GM23248 (cell line): ENCODE measurements around the gene CLNS1A. TPM values are rescaled to one million over a fixed set of nuclear protein-coding genes. Genes with fewer than 3 reads are reported as not detected.

Experiments used
- DNase-seq: peaks from one replicate; pipeline ENCODE4 v3.0.0-alpha.2; 2015
- H2AFZ ChIP-seq: fragments of 200-600 bp; sonication (generic); 2 replicates; pipeline ENCODE4 v1.6.1; 2016; ENCODE audit warnings: antibody characterized with exemption
- H3F3A ChIP-seq: fragments of 200-600 bp; sonication (generic); 2 replicates; pipeline ENCODE4 v1.6.1; 2016; ENCODE audit warnings: mild to moderate bottlenecking, antibody characterized with exemption, mixed run types; ENCODE audit not compliant: insufficient read depth
- H3K27ac ChIP-seq: fragments of 200-600 bp; sonication (generic); 2 replicates; pipeline ENCODE4 v1.5.1; 2016; ENCODE audit warnings: mild to moderate bottlenecking
- H3K27me3 ChIP-seq: fragments of 200-600 bp; sonication (generic); replicated peaks from 2 replicates; pipeline ENCODE4 v1.6.1; 2016; ENCODE audit warnings: mild to moderate bottlenecking; ENCODE audit not compliant: insufficient read depth
- H3K36me3 ChIP-seq: fragments of 200-600 bp; sonication (generic); 2 replicates; pipeline ENCODE4 v1.6.1; 2016; ENCODE audit warnings: low read depth, mild to moderate bottlenecking
- H3K4me1 ChIP-seq: fragments of 200-600 bp; sonication (generic); 2 replicates; pipeline ENCODE4 v1.6.1; 2016; ENCODE audit warnings: mild to moderate bottlenecking; ENCODE audit not compliant: insufficient read depth
- H3K4me2 ChIP-seq: fragments of 200-600 bp; sonication (generic); one replicate; pipeline ENCODE4 v1.6.1; 2016; ENCODE audit warnings: mild to moderate bottlenecking; ENCODE audit not compliant: unreplicated experiment
- H3K4me3 ChIP-seq: fragments of 200-600 bp; sonication (generic); 2 replicates; pipeline ENCODE4 v1.5.1; 2016; ENCODE audit warnings: mild to moderate bottlenecking
- H3K79me2 ChIP-seq: fragments of 200-600 bp; sonication (generic); 2 replicates; pipeline ENCODE4 v1.6.1; 2016; ENCODE audit warnings: mild to moderate bottlenecking; ENCODE audit not compliant: insufficient read depth
- H3K9ac ChIP-seq: fragments of 200-600 bp; sonication (generic); 2 replicates; pipeline ENCODE4 v1.6.1; 2016; ENCODE audit warnings: mild to moderate bottlenecking
- H3K9me2 ChIP-seq: fragments of 200-600 bp; sonication (generic); 2 replicates; pipeline ENCODE4 v1.6.1; 2016; ENCODE audit warnings: mixed run types, mild to moderate bottlenecking, moderate library complexity; ENCODE audit not compliant: insufficient read depth
- H3K9me3 ChIP-seq: fragments of 200-600 bp; sonication (generic); one replicate; pipeline ENCODE4 v1.6.1; 2017; ENCODE audit warnings: low read depth
- H4K20me1 ChIP-seq: fragments of 200-600 bp; sonication (generic); 2 replicates; pipeline ENCODE4 v1.6.0; 2016; ENCODE audit not compliant: insufficient read depth
- EZH2 ChIP-seq: fragments of 200-600 bp; sonication (generic); IDR thresholded peaks from 2 replicates; pipeline ENCODE4 v1.6.1; 2018; ENCODE audit warnings: antibody characterized with exemption, mild to moderate bottlenecking; ENCODE audit not compliant: insufficient read depth, poor library complexity, severe bottlenecking
- EZH2phosphoT487 ChIP-seq: fragments of 200-600 bp; sonication (generic); IDR thresholded peaks from 2 replicates; pipeline ENCODE4 v1.6.1; 2018; ENCODE audit warnings: antibody characterized with exemption, moderate library complexity, mild to moderate bottlenecking, low read depth; ENCODE audit not compliant: insufficient read depth
- WGBS, 2 experiments: methylation state at CpG; one replicate each; pipeline ENCODE4 v1.1.6; 2015 to 2017; ENCODE audit warnings: low lambda C conversion rate in 2 of 2, low coverage in 1 of 2; ENCODE audit errors: missing lambda C conversion rate in 2 of 2; 5-methylcytosine and 5-hydroxymethylcytosine counted together
- in situ Hi-C: fragments of 300-500 bp; cut with MboI; formaldehyde crosslinking; loops from 2 replicates; pipeline ENCODE4 v1.15.0; 2020
- polyA plus RNA-seq: library from polyadenylated mRNA; unstranded; fragments of >200 nt; fragmentation: Nextera tagmentation; extraction: Ambion mirVana; gene quantifications from 2 replicates; pipeline ENCODE4 v1.2.1, GENCODE V29; 2016
- total RNA-seq: library from RNA; depleted of rRNA; stranded (reverse); fragments of >200 nt; shearing (Covaris generic); gene quantifications from 2 replicates; pipeline ENCODE4 v1.2.3, GENCODE V29; 2014

Gene CLNS1A
- total and polyA plus RNA-seq, 2 experiments from 2014 or later: 97.3 to 123 TPM

DNA sequence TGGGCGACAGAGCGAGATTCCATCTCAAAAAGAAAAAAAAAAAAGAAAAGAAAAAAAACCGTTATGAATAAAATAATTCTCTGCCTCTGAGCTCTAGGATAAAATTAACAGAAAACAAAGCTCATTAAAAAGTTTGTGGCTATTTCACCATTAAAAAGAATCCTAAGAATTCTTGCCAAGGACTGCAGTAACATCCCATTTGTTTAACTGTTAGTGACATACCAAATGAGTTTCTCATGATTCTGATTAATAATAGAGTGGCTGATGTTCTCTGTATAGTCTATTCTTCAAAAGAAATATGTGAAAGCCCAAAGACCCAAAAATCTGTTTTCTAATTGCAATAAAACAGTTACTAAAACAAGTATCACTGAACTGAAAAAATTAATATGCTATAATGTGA, 19.7 kb downstream of the CLNS1A start:
- H3K27me3 ChIP-seq: no peaks in the 10 kb centered on the region
- TF ChIP-seq EZH2 (no peak), EZH2phosphoT487 (no peak)
- peaks cover 15% of the 10 kb centered on the region; the same call in 1 of the 2 replicates for H3F3A ChIP-seq
- in situ Hi-C loops: loop anchor here (10.0 kb wide), 1 partner anchor 423 kb away; no protein-coding TSS in a partner anchor
- no peaks in the 10 kb centered on the region for H4K20me1 ChIP-seq
- H3K4me2 ChIP-seq: peak overlapping the region; percentile 5
- H3K4me1 ChIP-seq: peaks cover 13% of the 10 kb centered on the region
- H3K9ac ChIP-seq: no peak overlapping the region
- no peaks in the 10 kb centered on the region for H3K9me2 ChIP-seq
- H3K9me3 ChIP-seq: no peaks in the 10 kb centered on the region
- no peak overlapping the region for H3K4me3 ChIP-seq
- DNase-seq: peak; percentile 49
- no peak overlapping the region for H2AFZ ChIP-seq
- 65% methylated on average over 3 of the region's 3 CpGs for WGBS, 2 experiments
- H3K27ac ChIP-seq: no peak overlapping the region
- no peaks in the 10 kb centered on the region for H3K79me2 ChIP-seq
- H3K36me3 ChIP-seq: peaks cover 35% of the 10 kb centered on the region

- H3K36me3 ChIP-seq: peaks cover 21% of the 10 kb centered on the region
- H3K4me1 ChIP-seq: no peaks in the 10 kb centered on the region
- no peaks in the 10 kb centered on the region for H3K9me3 ChIP-seq
- no peaks in the 10 kb centered on the region for H3F3A ChIP-seq
- no peak for TF ChIP-seq EZH2
- TF ChIP-seq EZH2phosphoT487: no peak
- DNase-seq: no peak
- no peak overlapping the region for H3K27ac ChIP-seq
- H3K4me3 ChIP-seq: no peak overlapping the region
- H3K79me2 ChIP-seq: no peaks in the 10 kb centered on the region
- H3K9ac ChIP-seq: no peak overlapping the region
- no peak overlapping the region for H3K4me2 ChIP-seq
- no peaks in the 10 kb centered on the region for H3K27me3 ChIP-seq
- H4K20me1 ChIP-seq: no peaks in the 10 kb centered on the region
- in situ Hi-C loops: loop anchor here (10.0 kb wide), 1 partner anchor 417 kb away; no protein-coding TSS in a partner anchor
- H2AFZ ChIP-seq: no peak overlapping the region
- no peaks in the 10 kb centered on the region for H3K9me2 ChIP-seq
Observed at GRCh38 chr11:77611921-77612320, 25.7 kb downstream of the CLNS1A start.

DNA sequence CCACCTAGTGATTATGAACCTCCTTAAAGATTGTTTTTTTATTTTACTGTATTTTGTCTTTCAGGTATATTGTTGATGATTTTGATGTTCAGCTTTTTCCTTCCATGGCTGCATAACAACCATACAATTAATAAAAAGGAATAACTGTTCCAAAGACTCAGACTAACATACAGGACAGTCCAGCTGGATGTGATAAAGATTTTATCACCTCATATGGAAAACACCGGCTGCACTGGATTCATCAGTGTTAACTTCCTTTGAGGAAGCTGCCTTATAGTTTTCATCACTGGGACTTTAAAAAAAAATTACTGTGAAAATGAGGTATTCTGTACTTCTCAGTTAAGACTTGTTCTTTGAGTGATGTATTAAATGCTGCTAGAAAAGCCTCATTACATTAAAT, 28.4 kb downstream of the CLNS1A start:
- Histone ChIP-seq H3K4me2 (no peak overlapping the region), H3K9me2 (no peaks in the 10 kb centered on the region), H3K4me1 (no peaks in the 10 kb centered on the region), H4K20me1 (no peaks in the 10 kb centered on the region), H3K36me3 (0 out of 2 replicates have a peak, but pooled peaks cover 6% of the 10 kb centered on the region), H3K27me3 (no peaks in the 10 kb centered on the region), H3K27ac (no peak overlapping the region), H3K9me3 (no peaks in the 10 kb centered on the region), H3K79me2 (no peaks in the 10 kb centered on the region), H3K4me3 (no peak overlapping the region), H2AFZ (no peak overlapping the region), H3K9ac (no peak overlapping the region), H3F3A (peaks cover 9% of the 10 kb centered on the region)
- in situ Hi-C loops: no loop called here
- TF ChIP-seq EZH2 (no peak), EZH2phosphoT487 (no peak)
- DNase-seq: no peak
- 50 to 59% methylated on average over 1 of the region's 1 CpG for WGBS, 2 experiments

DNA sequence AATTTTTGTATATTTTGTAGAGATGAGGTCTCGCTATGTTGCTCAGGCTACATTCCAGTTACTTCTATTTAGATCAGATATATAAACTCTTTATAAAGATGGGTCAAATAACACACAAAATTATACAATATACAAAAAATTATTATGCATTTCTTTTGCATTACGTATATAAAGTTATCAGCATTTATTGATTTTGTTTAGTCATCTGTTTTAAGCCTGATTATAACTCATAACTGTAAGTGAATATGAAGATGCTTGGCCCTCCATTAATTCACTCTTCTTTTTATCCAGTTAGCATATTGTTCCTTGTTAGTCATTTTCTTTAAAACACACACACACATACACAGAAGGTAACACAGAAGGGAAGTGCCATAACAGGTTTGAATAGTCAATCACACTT, 33.3 kb downstream of the CLNS1A start:
- no peaks in the 10 kb centered on the region for H4K20me1 ChIP-seq
- H3K79me2 ChIP-seq: no peaks in the 10 kb centered on the region
- WGBS, 2 experiments: 93 to 98% methylated on average over 2 of the region's 2 CpGs
- H3K36me3 ChIP-seq: 0 out of 2 replicates have a peak, but pooled peaks cover 6% of the 10 kb centered on the region
- H3K9ac ChIP-seq: no peak overlapping the region
- H3K9me3 ChIP-seq: no peaks in the 10 kb centered on the region
- H3K9me2 ChIP-seq: no peaks in the 10 kb centered on the region
- TF ChIP-seq EZH2phosphoT487: no peak
- no peak for TF ChIP-seq EZH2
- DNase-seq: no peak
- in situ Hi-C loops: no loop called here
- no peak overlapping the region for H3K27ac ChIP-seq
- no peaks in the 10 kb centered on the region for H3K27me3 ChIP-seq
- H2AFZ ChIP-seq: no peak overlapping the region
- peaks cover 21% of the 10 kb centered on the region for H3K4me1 ChIP-seq
- no peak overlapping the region for H3K4me2 ChIP-seq
- H3K4me3 ChIP-seq: no peak overlapping the region
- peaks cover 38% of the 10 kb centered on the region for H3F3A ChIP-seq
